Adrenal gland (tissue), 12 donors: ENCODE measurements around the gene APLF. TPM values are rescaled to one million over a fixed set of nuclear protein-coding genes. Genes with fewer than 3 reads are reported as not detected.

ENCODE experiments used
- DNase-seq, 7 donors: peaks; one replicate each; pipeline ENCODE4 v3.0.0-alpha.2; 2019 to 2020
- H3K27ac ChIP-seq, 5 donors: fragments of 200-600 bp; sonication (generic) in 4 of 5; 1 replicate in 3 of 5; 2 replicates in 2 of 5; pipeline versions ENCODE4 v1.5.1 to v1.8.0; 2016 to 2020; ENCODE audit warnings: mild to moderate bottlenecking in 1 of 5
- H3K27me3 ChIP-seq: fragments of 200-600 bp; 2 replicates; pipeline ENCODE4 v1.8.0; 2021
- H3K36me3 ChIP-seq, 2 donors: fragments of 200-600 bp; replicated peaks in 1 of 2; 1 replicate in 1 of 2; 2 replicates in 1 of 2; pipeline versions ENCODE4 v1.5.1 to v1.8.0; 2018 to 2022
- H3K4me1 ChIP-seq, 2 donors: fragments of 200-600 bp; replicated peaks in 1 of 2; 1 replicate in 1 of 2; 2 replicates in 1 of 2; pipeline versions ENCODE4 v1.5.1 to v1.8.0; 2018 to 2021
- H3K4me3 ChIP-seq, 4 donors: fragments of 200-600 bp; sonication (generic) in 3 of 4; one replicate each; pipeline ENCODE4 v1.5.1; 2016 to 2018
- H3K9me3 ChIP-seq, 3 donors: fragments of 200-600 bp; sonication (generic) in 1 of 3; replicated peaks in 1 of 3; 1 replicate in 2 of 3; 2 replicates in 1 of 3; pipeline versions ENCODE4 v1.5.1 to v1.8.0; 2016 to 2021
- POLR2A ChIP-seq, 2 donors: fragments of 450-650 bp; IDR thresholded peaks; one replicate each; pipeline ENCODE4 v1.6.1; 2017; ENCODE audit warnings: antibody characterized with exemption in 2 of 2, mild to moderate bottlenecking in 2 of 2, moderate library complexity in 1 of 2
- WGBS, 4 donors: extraction: QIAGEN DNeasy Blood & Tissue Kit in 2 of 4; methylation state at CpG; one replicate each; pipeline versions ENCODE4 v1.1.5 to v1.1.7; 2013 to 2017; 5-methylcytosine and 5-hydroxymethylcytosine counted together
- intact Hi-C, 2 donors: fragments of 100-400 bp; cut with DNase I; formaldehyde crosslinking; loops; one replicate each; pipeline versions ENCODE4 v1.14.1 to v1.15.0; 2022 to 2023
- polyA plus RNA-seq, 3 donors: library from polyadenylated mRNA; stranded (reverse); fragments of 200-250 nt in 2 of 3; fragments of 350-450 nt in 1 of 3; fragmentation: Illumina TruSeq in 1 of 3; extraction: RNeasy Lipid Tissue Mini Kit (QIAGEN cat#74804) in 1 of 3; gene quantifications; one replicate each; pipeline ENCODE4 v1.2.3, GENCODE V29; 2013 to 2014
- total RNA-seq, 9 donors: library from RNA; depleted of rRNA in 4 of 9; stranded (reverse); fragments of >200 nt in 4 of 9; fragments of 120-200 nt in 1 of 9; fragmentation: NEBNext Ultra II Directional in 1 of 9; extraction: Animal tissue kit (Norgen Biotek cat#: 25700) in 1 of 9; gene quantifications; one replicate each; pipeline versions ENCODE4 v1.1.0 to v1.2.4, GENCODE V29; 2013 to 2023
- TF ChIP-seq, protein P1 (sequence below), 6 experiments: fragments of 450-650 bp in 4 of 6; fragments of 200-600 bp in 2 of 6; sonication (generic) in 1 of 6; IDR thresholded peaks; 1 replicate in 5 of 6; 2 replicates in 1 of 6; pipeline versions ENCODE4 v1.5.1 to v1.8.0; 2016 to 2021; ENCODE audit warnings: antibody characterized with exemption in 6 of 6, mild to moderate bottlenecking in 2 of 6, moderate library complexity in 1 of 6
- donor health status: healthy with polysubstance abuse.
- donor health status: Bipolar disorder and iron deficiency.
- donor health status: DM: yes; HTN: yes; CAD: no.
- donor health status: DM: no; HTN: no; CAD: no.
- donor health status: DM: no; HTN: no; CAD: no.
- donor health status: DM: yes; HTN: yes; CAD: no.

APLF gene
- total and polyA plus RNA-seq, 12 donors, result 1.1 to 6.8 (median 3.6) TPM

- H3K4me3 ChIP-seq, result no peak overlapping the region
- H3K4me1 ChIP-seq, result no peaks in the 10 kb centered on the region
- intact Hi-C loops, result no loop called here
- no peaks in the 10 kb centered on the region for H3K36me3 ChIP-seq
- H3K27ac ChIP-seq, result no peak overlapping the region
- WGBS, 4 donors, result 63 to 74% (median 68%) methylated on average over 3 of the region's 3 CpGs
- H3K27me3 ChIP-seq, result no peaks in the 10 kb centered on the region
- TF ChIP-seq, protein P1, sequence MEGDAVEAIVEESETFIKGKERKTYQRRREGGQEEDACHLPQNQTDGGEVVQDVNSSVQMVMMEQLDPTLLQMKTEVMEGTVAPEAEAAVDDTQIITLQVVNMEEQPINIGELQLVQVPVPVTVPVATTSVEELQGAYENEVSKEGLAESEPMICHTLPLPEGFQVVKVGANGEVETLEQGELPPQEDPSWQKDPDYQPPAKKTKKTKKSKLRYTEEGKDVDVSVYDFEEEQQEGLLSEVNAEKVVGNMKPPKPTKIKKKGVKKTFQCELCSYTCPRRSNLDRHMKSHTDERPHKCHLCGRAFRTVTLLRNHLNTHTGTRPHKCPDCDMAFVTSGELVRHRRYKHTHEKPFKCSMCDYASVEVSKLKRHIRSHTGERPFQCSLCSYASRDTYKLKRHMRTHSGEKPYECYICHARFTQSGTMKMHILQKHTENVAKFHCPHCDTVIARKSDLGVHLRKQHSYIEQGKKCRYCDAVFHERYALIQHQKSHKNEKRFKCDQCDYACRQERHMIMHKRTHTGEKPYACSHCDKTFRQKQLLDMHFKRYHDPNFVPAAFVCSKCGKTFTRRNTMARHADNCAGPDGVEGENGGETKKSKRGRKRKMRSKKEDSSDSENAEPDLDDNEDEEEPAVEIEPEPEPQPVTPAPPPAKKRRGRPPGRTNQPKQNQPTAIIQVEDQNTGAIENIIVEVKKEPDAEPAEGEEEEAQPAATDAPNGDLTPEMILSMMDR (IDR thresholded peaks at IDR 0.05), result no peak
- no peak for TF ChIP-seq POLR2A (IDR thresholded peaks at IDR 0.05)
- no peaks in the 10 kb centered on the region for H3K9me3 ChIP-seq
- no peak for DNase-seq
These were observed 38.8 kb downstream of the APLF start for GRCh38 chr2:68506170-68506569.

DNA sequence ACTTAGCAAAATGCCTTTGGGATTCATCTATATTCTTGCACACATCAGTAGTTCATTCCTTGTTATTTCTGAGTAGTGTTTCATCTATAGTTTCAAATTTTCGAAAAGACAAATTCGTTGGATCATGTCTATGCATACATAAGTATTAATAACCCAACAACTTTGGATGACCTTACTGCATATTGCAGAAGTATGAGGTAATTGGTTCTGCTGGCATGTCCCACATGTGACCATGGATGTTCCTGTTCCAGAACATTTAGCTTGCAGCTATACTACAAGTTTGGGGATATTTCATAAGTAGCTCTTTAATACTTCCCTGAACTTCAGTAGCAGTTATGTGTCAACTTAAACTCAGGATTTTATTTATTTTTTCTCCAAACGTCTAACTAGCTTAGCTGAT lies 44.9 kb downstream of the APLF start:
- WGBS, 4 donors, result 67 to 71% (median 69%) methylated on average over 3 of the region's 3 CpGs

DNA sequence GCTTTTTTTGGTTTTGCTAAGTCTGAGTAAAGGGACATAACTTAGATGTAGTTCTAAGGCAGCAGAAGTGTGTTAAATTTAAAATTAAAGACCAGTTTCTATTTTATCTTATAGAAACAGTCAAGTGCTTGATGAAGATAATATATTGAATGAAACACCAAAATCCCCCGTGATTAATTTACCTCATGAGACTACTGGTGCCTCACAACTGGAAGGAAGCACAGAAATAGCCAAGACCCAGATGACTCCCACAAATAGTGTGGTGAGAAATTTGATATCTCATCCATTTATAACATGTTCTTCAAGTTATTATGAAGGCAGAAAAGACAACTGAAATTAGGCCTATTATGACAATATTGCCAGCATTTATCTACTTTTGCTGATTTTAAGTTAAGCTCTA lies 45.6 kb downstream of the APLF start:
- no peak for DNase-seq
- Histone ChIP-seq H3K36me3 (no peaks in the 10 kb centered on the region), H3K27me3 (no peaks in the 10 kb centered on the region), H3K4me3 (no peak overlapping the region), H3K4me1 (no peaks in the 10 kb centered on the region), H3K27ac (no peak overlapping the region), H3K9me3 (no peaks in the 10 kb centered on the region)
- no peak for TF ChIP-seq POLR2A (IDR thresholded peaks at IDR 0.05)
- TF ChIP-seq, protein P1 (IDR thresholded peaks at IDR 0.05), result no peak
- 50 to 65% (median 60%) methylated on average over 1 of the region's 1 CpG for WGBS, 4 donors
- intact Hi-C loops, result no loop called here

More for the DNA sequence above, 44.9 kb downstream of the APLF start:
- no peak for DNase-seq
- no peaks in the 10 kb centered on the region for H3K9me3 ChIP-seq
- no peaks in the 10 kb centered on the region for H3K27me3 ChIP-seq
- intact Hi-C loops, result no loop called here
- H3K4me1 ChIP-seq, result no peaks in the 10 kb centered on the region
- TF ChIP-seq, protein P1 (IDR thresholded peaks at IDR 0.05), result no peak
- TF ChIP-seq POLR2A (IDR thresholded peaks at IDR 0.05), result no peak
- no peak overlapping the region for H3K4me3 ChIP-seq
- H3K27ac ChIP-seq, result no peak overlapping the region
- no peaks in the 10 kb centered on the region for H3K36me3 ChIP-seq

DNA sequence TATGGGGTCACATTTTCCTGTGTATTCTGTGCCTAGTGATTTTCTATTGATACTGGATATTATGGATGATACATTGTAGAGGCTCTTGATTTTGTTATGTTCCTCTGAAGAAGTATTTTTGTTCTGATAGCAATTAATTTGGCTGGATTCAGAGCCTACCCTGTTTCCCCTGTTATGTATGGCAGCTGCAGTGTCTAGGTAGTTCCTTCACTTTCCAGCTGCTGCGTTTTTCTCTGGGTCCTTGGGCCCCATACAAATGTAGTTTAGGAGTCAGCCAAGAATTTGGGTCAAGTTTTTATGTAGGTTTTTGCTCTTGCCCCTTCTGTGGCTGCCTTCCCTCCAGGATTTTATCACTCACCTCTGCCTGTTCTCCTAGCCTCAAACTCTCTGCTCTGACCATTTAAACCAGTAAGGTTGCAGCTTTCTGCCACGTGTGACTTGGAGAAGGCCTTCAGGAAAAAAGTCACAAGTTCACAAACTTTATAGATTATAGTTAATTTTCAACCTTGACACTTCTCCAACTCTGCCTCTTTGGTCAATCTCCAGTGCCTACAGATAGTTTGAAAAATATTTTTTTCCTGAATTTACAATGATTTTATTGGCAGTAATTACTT lies 47.0 kb downstream of the APLF start:
- H3K9me3 ChIP-seq, result no peaks in the 10 kb centered on the region
- no peaks in the 10 kb centered on the region for H3K36me3 ChIP-seq
- no peak overlapping the region for H3K27ac ChIP-seq
- intact Hi-C loops, result no loop called here
- no peak for TF ChIP-seq POLR2A (IDR thresholded peaks at IDR 0.05)
- TF ChIP-seq, protein P1 (IDR thresholded peaks at IDR 0.05), result no peak
- DNase-seq, result no peak
- 44 to 68% (median 53%) methylated on average over 2 of the region's 2 CpGs for whole genome bisulfite sequencing, 4 donors
- H3K4me3 ChIP-seq, result no peak overlapping the region
- H3K4me1 ChIP-seq, result no peaks in the 10 kb centered on the region
- H3K27me3 ChIP-seq, result no peaks in the 10 kb centered on the region
